GM21360 (cell line): ENCODE data around the gene ZNF436.

Source experiments
- ATAC-seq: cut with Tn5 transposase; IDR thresholded peaks from one replicate; pipeline ENCODE4 v1.9.1; 2021; ENCODE audit warnings: mild to moderate bottlenecking, moderate library complexity; ENCODE audit not compliant: unreplicated experiment

Gene ZNF436

GRCh38 chr1:23367791-23368561 lies 1.7 kb downstream of the ZNF436 start:
- peak; percentile 88 for ATAC-seq

GRCh38 chr1:23367451-23367790 lies 2.2 kb downstream of the ZNF436 start:
- no peak for ATAC-seq

GRCh38 chr1:23366598-23366997 lies 3.0 kb downstream of the ZNF436 start:
- ATAC-seq, result no peak

- no peak for ATAC-seq
Observed at GRCh38 chr1:23366146-23366545, 3.5 kb downstream of the ZNF436 start.

- ATAC-seq, result no peak
Observed at GRCh38 chr1:23362218-23362713, 7.4 kb downstream of the ZNF436 start.

- ATAC-seq, result no peak
Observed at GRCh38 chr1:23358310-23358875, 11.2 kb downstream of the ZNF436 start.

- ATAC-seq, result no peak
Observed at GRCh38 chr1:23357138-23357908, 12.3 kb downstream of the ZNF436 start.

GRCh38 chr1:23356471-23357137 lies 13.0 kb downstream of the ZNF436 start:
- no peak for ATAC-seq

- ATAC-seq, result no peak
Observed at GRCh38 chr1:23354245-23354644, 15.4 kb downstream of the ZNF436 start.

GRCh38 chr1:23352096-23352695 lies 17.4 kb downstream of the ZNF436 start:
- no peak for ATAC-seq

GRCh38 chr1:23345920-23346319 lies 23.7 kb downstream of the ZNF436 start:
- ATAC-seq, result no peak

- no peak for ATAC-seq
Observed at GRCh38 chr1:23344987-23345472, 24.6 kb downstream of the ZNF436 start.

GRCh38 chr1:23344111-23344986 lies 25.3 kb downstream of the ZNF436 start, which contains the start of gene HNRNPR:
HNRNPR (minus strand) TSS chr1:23344284; CDS start chr1:23341008, 3,276 bp downstream.
- ATAC-seq, result peak; percentile 91

GRCh38 chr1:23343221-23344110 lies 26.2 kb downstream of the ZNF436 start:
- peak; percentile 4 for ATAC-seq

GRCh38 chr1:23341931-23342692 lies 27.5 kb downstream of the ZNF436 start:
- no peak for ATAC-seq

- ATAC-seq, result no peak
Observed at GRCh38 chr1:23339632-23340031, 30.0 kb downstream of the ZNF436 start.

- ATAC-seq, result no peak
Observed at GRCh38 chr1:23337869-23338268, 31.8 kb downstream of the ZNF436 start.

- ATAC-seq, result no peak
Observed at GRCh38 chr1:23331713-23332112, 37.9 kb downstream of the ZNF436 start.
